Gastrocnemius medialis (tissue), 4 donors: ENCODE measurements around the gene SIDT2. TPM values are rescaled to one million over a fixed set of nuclear protein-coding genes. Genes with fewer than 3 reads are reported as not detected.

Experiments used
- ATAC-seq, 2 donors: fragments of 150-250 bp; one replicate each; pipeline ENCODE4 v1.9.1; 2016
- DNase-seq, 2 donors: peaks; one replicate each; pipeline ENCODE4 v3.0.0-alpha.2; 2019
- H3K27ac ChIP-seq, 4 donors: fragments of 200-600 bp; sonication (generic); 1 replicate in 1 of 4; 2 replicates in 3 of 4; pipeline ENCODE4 v1.5.1; 2016 to 2018; ENCODE audit warnings: mild to moderate bottlenecking in 2 of 4, moderate library complexity in 1 of 4
- H3K27me3 ChIP-seq, 3 donors: fragments of 200-600 bp; sonication (generic) in 2 of 3; 1 replicate in 1 of 3; 2 replicates in 2 of 3; pipeline versions ENCODE4 v1.5.1 to v1.6.0; 2016 to 2019; ENCODE audit warnings: mild to moderate bottlenecking in 1 of 3, moderate library complexity in 1 of 3
- H3K36me3 ChIP-seq, 2 donors: fragments of 200-600 bp; sonication (generic) in 1 of 2; one replicate each; pipeline ENCODE4 v1.5.1; 2017 to 2018
- H3K4me1 ChIP-seq, 2 donors: fragments of 200-600 bp; sonication (generic) in 1 of 2; one replicate each; pipeline ENCODE4 v1.5.1; 2016 to 2017; ENCODE audit warnings: mild to moderate bottlenecking in 2 of 2
- H3K4me3 ChIP-seq, 4 donors: fragments of 200-600 bp; sonication (generic) in 3 of 4; 1 replicate in 1 of 4; 2 replicates in 3 of 4; pipeline ENCODE4 v1.5.1; 2016 to 2019; ENCODE audit warnings: mild to moderate bottlenecking in 2 of 4
- H3K9me3 ChIP-seq, 3 donors: fragments of 200-600 bp; sonication (generic) in 2 of 3; 1 replicate in 1 of 3; 2 replicates in 2 of 3; pipeline ENCODE4 v1.5.1; 2016 to 2019
- CTCF ChIP-seq, 5 experiments: fragments of 450-650 bp in 3 of 5; fragments of 200-600 bp in 2 of 5; sonication (generic) in 2 of 5; IDR thresholded peaks in 4 of 5; conservative IDR thresholded peaks in 1 of 5; 1 replicate in 4 of 5; 2 replicates in 1 of 5; pipeline ENCODE4 v1.5.1; 2016 to 2019; ENCODE audit warnings: antibody characterized with exemption in 5 of 5, mild to moderate bottlenecking in 3 of 5, moderate library complexity in 3 of 5
- POLR2A ChIP-seq, 2 donors: fragments of 450-650 bp; IDR thresholded peaks; one replicate each; pipeline ENCODE4 v1.6.1; 2017; ENCODE audit warnings: antibody characterized with exemption in 2 of 2, mild to moderate bottlenecking in 2 of 2, moderate library complexity in 2 of 2
- in situ Hi-C, 4 donors: fragments of 200-750 bp; cut with MboI; loops; one replicate each; pipeline versions ENCODE4 v1.15.0 to v1.8.0; 2017; ENCODE audit warnings: low sequenced_read_pairs in 4 of 4
- intact Hi-C: fragments of 100-400 bp; cut with DNase I; formaldehyde crosslinking; loops from one replicate; pipeline ENCODE4 v1.15.1; 2023; ENCODE audit warnings: low total_unique reads
- total RNA-seq, 4 donors: library from RNA; depleted of rRNA; stranded (reverse); fragments of >200 nt; gene quantifications; one replicate each; pipeline versions ENCODE4 v1.1.0 to v1.2.3, GENCODE V29; 2016

SIDT2 gene
- total RNA-seq, 4 donors from 2014 or later, result 14.3 to 33.9 (median 17.7) TPM

DNA sequence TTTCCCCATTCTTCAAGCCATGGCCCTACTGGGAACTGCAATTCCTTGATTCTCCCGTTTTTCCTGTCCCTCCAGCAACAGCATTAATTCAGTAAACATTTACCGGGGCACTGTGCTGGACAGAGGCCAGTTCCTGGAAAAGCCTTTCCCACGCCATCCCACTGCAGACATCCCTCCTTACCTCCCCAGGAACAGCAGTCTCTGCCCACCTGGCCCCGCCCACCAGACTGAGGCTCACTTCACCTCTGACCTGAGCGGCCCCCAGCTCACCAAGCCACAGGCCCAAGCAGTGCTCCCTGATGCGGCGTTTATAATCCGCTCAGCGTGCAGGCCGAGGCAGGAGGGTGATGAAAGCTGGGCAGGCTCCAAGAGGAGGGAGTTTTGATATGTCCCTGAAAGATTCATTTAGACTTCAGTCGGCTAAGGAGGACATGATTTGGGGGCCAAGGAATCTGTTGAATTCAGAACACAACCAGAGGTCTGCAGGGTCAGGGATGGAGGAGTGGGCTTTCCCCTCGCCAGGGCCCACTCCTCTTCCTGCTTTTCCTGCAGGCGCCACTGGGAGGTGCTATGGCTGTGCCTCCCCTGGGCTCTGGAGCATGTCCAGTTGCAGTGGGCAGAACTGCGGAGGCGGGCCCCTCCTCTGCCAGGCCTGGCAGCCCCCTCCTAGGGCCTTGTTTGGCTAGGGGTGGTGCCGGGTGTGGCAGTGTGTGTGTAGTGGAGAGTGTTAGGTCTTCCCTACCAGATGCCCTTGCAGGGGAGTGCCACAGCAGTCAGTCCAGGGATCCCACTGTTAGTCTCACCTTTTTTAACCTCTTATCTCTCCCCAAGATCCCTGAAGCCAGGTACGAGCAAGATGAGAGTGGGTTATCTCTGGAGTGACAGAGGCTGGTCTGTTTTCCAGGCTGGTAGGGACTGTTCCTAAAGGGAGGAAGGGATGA, 19.2 kb downstream of the SIDT2 start:
- TF ChIP-seq POLR2A (IDR thresholded peaks at IDR 0.05) (no peak), CTCF (IDR thresholded peaks at IDR 0.05 in 4 of 5, conservative IDR thresholded peaks at IDR 0.05 in 1 of 5) (peak in 3 of 5 experiments; percentile 24 to 41 (median 33))
- H3K27ac ChIP-seq, result peak overlapping the region; percentile 74 to 78 (median 76)
- no peak for DNase-seq
- H3K36me3 ChIP-seq, result peaks cover 0 to 18% of the 10 kb centered on the region in 2 donors
- no peaks in the 10 kb centered on the region for H3K9me3 ChIP-seq
- in situ Hi-C loops (no loop called here), intact Hi-C loops (no loop called here)
- H3K4me3 ChIP-seq, result peak overlapping the region in 2 of 4 donors; percentile 42 to 57
- H3K4me1 ChIP-seq, result peaks cover 18 to 28% of the 10 kb centered on the region in 2 donors
- ATAC-seq, result no peak
- no peaks in the 10 kb centered on the region for H3K27me3 ChIP-seq

GRCh38 chr11:117198613-117199012, 20.1 kb downstream of the SIDT2 start:
- in situ Hi-C loops, result no loop called here

GRCh38 chr11:117199053-117199915, 20.7 kb downstream of the SIDT2 start, which contains the start of gene TAGLN:
Gene TAGLN, plus strand, starts transcription at chr11:117199370. Its CDS starts 3,644 bp downstream, at chr11:117203014.
- DNase-seq (peak in 1 of 2 donors; percentile 73), ATAC-seq (peak; percentile 46 to 52)
- TF ChIP-seq CTCF (IDR thresholded peaks at IDR 0.05 in 4 of 5, conservative IDR thresholded peaks at IDR 0.05 in 1 of 5) (no peak), POLR2A (IDR thresholded peaks at IDR 0.05) (peak in 1 of 2 donors; percentile 47)
- H3K36me3 ChIP-seq, result peaks cover 0 to 22% of the 10 kb centered on the region in 2 donors
- H3K4me1 ChIP-seq, result peaks cover 17 to 20% of the 10 kb centered on the region in 2 donors
- in situ Hi-C loops, result no loop called here
- peak within 1 kb of the TSS; percentile 40 to 57 (median 44) for H3K4me3 ChIP-seq
- no peaks in the 10 kb centered on the region for H3K9me3 ChIP-seq
- peak within 1 kb of the TSS; percentile 74 to 78 (median 76) for H3K27ac ChIP-seq
- H3K27me3 ChIP-seq, result no peaks in the 10 kb centered on the region
- intact Hi-C loops, result no loop called here

More at GRCh38 chr11:117198613-117199012, 20.1 kb downstream of the SIDT2 start:
- TF ChIP-seq POLR2A (IDR thresholded peaks at IDR 0.05), result no peak
- no peak for TF ChIP-seq CTCF (IDR thresholded peaks at IDR 0.05 in 4 of 5, conservative IDR thresholded peaks at IDR 0.05 in 1 of 5)
- H3K27me3 ChIP-seq, result no peaks in the 10 kb centered on the region
- H3K9me3 ChIP-seq, result no peaks in the 10 kb centered on the region
- H3K4me3 ChIP-seq, result peak overlapping the region; percentile 40 to 57 (median 44)
- H3K4me1 ChIP-seq, result peaks cover 16 to 26% of the 10 kb centered on the region in 2 donors
- peaks cover 0 to 17% of the 10 kb centered on the region in 2 donors for H3K36me3 ChIP-seq
- peak overlapping the region; percentile 74 to 78 (median 76) for H3K27ac ChIP-seq
- intact Hi-C loops, result no loop called here
- ATAC-seq (no peak), DNase-seq (no peak)

DNA sequence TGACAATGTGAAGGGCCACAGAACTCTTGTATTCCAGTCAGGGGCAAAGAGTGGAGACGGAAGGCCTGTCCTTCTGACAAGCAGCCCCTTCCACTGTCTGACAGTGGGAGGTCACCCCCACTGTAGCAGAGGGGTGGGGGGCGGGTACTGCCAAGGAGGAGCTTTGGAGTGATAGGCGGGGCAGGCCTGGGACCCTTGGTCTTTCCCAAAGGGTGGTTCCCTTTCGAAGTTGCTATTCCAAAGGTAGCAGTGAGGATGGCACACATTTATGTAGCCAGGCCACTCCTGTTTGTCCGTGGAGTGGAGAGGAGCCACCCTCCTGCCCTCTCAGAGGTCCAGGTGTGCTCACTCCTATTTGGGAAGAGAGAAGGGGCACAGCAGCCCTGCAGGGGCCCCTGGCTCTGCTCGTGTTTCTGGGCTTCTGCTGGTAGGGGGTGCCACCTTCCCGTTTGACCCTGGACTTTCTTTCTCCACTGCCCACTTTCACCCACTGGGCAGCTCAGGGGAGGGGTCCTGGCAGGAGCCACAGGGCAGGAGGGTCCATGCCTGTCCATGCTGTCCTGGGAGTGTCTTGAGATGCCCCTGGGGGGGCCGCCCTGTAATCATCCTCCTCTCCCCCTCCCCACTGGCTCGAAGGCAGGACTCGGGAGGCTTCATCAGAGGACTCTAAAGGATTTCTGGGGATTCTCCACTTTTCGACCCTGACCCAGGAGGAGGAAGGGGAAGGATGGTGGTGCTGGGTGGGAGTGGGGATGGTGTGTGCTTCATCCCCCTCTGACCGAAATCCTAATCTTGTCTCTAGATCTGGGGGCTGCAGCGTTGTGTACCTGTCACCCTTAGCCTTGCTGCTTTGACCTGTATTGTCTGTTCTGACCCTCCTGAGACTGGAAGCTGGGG, 21.6 kb downstream of the SIDT2 start:
- peak overlapping the region; percentile 74 to 78 (median 76) for H3K27ac ChIP-seq
- no peaks in the 10 kb centered on the region for H3K9me3 ChIP-seq
- in situ Hi-C loops (no loop called here), intact Hi-C loops (no loop called here)
- H3K27me3 ChIP-seq, result no peaks in the 10 kb centered on the region
- peaks cover 0 to 23% of the 10 kb centered on the region in 2 donors for H3K36me3 ChIP-seq
- TF ChIP-seq CTCF (IDR thresholded peaks at IDR 0.05 in 4 of 5, conservative IDR thresholded peaks at IDR 0.05 in 1 of 5) (no peak), POLR2A (IDR thresholded peaks at IDR 0.05) (peak in 1 of 2 donors; percentile 6)
- H3K4me1 ChIP-seq, result peaks cover 25% of the 10 kb centered on the region in 2 donors
- H3K4me3 ChIP-seq, result peak overlapping the region; percentile 40 to 57 (median 44)
- DNase-seq (no peak), ATAC-seq (no peak)
